Spleen (tissue), 11 donors: Measurements from ENCODE around the gene MAGEH1. TPM values are rescaled to one million over a fixed set of nuclear protein-coding genes. Genes with fewer than 3 reads are reported as not detected.

Experiments used
- DNase-seq: peaks from one replicate; pipeline ENCODE4 v3.0.0-alpha.2; 2020
- H3K27ac ChIP-seq, 8 donors: fragments of 200-600 bp; sonication (generic) in 7 of 8; 1 replicate in 4 of 8; 2 replicates in 4 of 8; pipeline versions ENCODE4 v1.5.0 to v1.8.0; 2016 to 2021; ENCODE audit warnings: inconsistent platforms in 4 of 8, mild to moderate bottlenecking in 4 of 8, moderate library complexity in 1 of 8
- H3K27me3 ChIP-seq, 7 donors: fragments of 200-600 bp; sonication (generic) in 6 of 7; replicated peaks in 1 of 7; 1 replicate in 4 of 7; 2 replicates in 3 of 7; pipeline versions ENCODE4 v1.5.0 to v1.8.0; 2016 to 2021; ENCODE audit warnings: inconsistent platforms in 3 of 7, mild to moderate bottlenecking in 1 of 7
- H3K36me3 ChIP-seq, 6 donors: fragments of 200-600 bp; sonication (generic) in 5 of 6; 1 replicate in 4 of 6; 2 replicates in 2 of 6; pipeline versions ENCODE4 v1.5.0 to v1.8.0; 2016 to 2021; ENCODE audit warnings: inconsistent platforms in 2 of 6
- H3K4me1 ChIP-seq, 6 donors: fragments of 200-600 bp; sonication (generic) in 5 of 6; 1 replicate in 3 of 6; 2 replicates in 3 of 6; pipeline versions ENCODE4 v1.5.0 to v1.8.0; 2016 to 2021; ENCODE audit warnings: inconsistent platforms in 3 of 6
- H3K4me3 ChIP-seq, 8 donors: fragments of 200-600 bp; sonication (generic) in 7 of 8; 1 replicate in 4 of 8; 2 replicates in 4 of 8; pipeline versions ENCODE4 v1.5.0 to v1.8.0; 2016 to 2021; ENCODE audit warnings: inconsistent platforms in 4 of 8, mild to moderate bottlenecking in 4 of 8, moderate library complexity in 2 of 8
- H3K9me3 ChIP-seq, 8 donors: fragments of 200-600 bp; sonication (generic) in 7 of 8; 1 replicate in 4 of 8; 2 replicates in 4 of 8; pipeline versions ENCODE4 v1.5.0 to v1.8.0; 2016 to 2021; ENCODE audit warnings: inconsistent platforms in 4 of 8
- POLR2A ChIP-seq, 3 donors: fragments of 450-650 bp; IDR thresholded peaks; one replicate each; pipeline ENCODE4 v1.5.1; 2017; ENCODE audit warnings: antibody characterized with exemption in 3 of 3, mild to moderate bottlenecking in 1 of 3
- POLR2AphosphoS5 ChIP-seq, 3 donors: sonication (generic); formaldehyde crosslinking; IDR thresholded peaks; one replicate each; pipeline ENCODE4 v1.5.1; 2017; ENCODE audit warnings: antibody characterized with exemption in 3 of 3
- WGBS, 5 donors: extraction: QIAGEN DNeasy Blood & Tissue Kit in 3 of 5; methylation state at CpG; one replicate each; pipeline versions ENCODE4 v1.1.5 to v1.1.7; 2013 to 2018; 5-methylcytosine and 5-hydroxymethylcytosine counted together
- intact Hi-C: fragments of 100-400 bp; cut with DNase I; formaldehyde crosslinking; loops from one replicate; pipeline ENCODE4 v1.15.0; 2023; ENCODE audit warnings: low total_unique reads
- polyA plus RNA-seq, 3 donors: library from polyadenylated mRNA; stranded (reverse); fragments of 200-250 nt; gene quantifications; one replicate each; pipeline ENCODE4 v1.2.1, GENCODE V29; 2013
- total RNA-seq, 7 donors: library from RNA; depleted of rRNA in 3 of 7; stranded (reverse); fragments of >200 nt in 3 of 7; fragmentation: NEBNext Ultra II Directional in 4 of 7; extraction: Animal tissue kit (Norgen Biotek cat#: 25700) in 4 of 7; gene quantifications; one replicate each; pipeline versions ENCODE4 v1.1.0 to v1.2.1, GENCODE V29; 2016 to 2021
- TF ChIP-seq, protein P1 (sequence below), 11 experiments: fragments of 200-600 bp in 7 of 11; fragments of 450-650 bp in 4 of 11; sonication (generic) in 4 of 11; IDR thresholded peaks in 8 of 11; conservative IDR thresholded peaks in 3 of 11; 1 replicate in 7 of 11; 2 replicates in 4 of 11; pipeline versions ENCODE4 v1.4.0 to v1.8.0; 2016 to 2021; ENCODE audit warnings: antibody characterized with exemption in 11 of 11, inconsistent platforms in 4 of 11, mild to moderate bottlenecking in 1 of 11
- donor health status: healthy with polysubstance abuse.
- donor health status: DM: no; HTN: no; CAD: no; lungs with moderate emphysema.
- donor health status: DM: no; HTN: no; CAD: no.
- donor health status: Bipolar disorder and iron deficiency.
- donor health status: healthy.
- donor health status: DM: no; HTN: no; CAD: no.
- donor health status: DM: yes; HTN: yes; CAD: no.

Gene MAGEH1
- total and polyA plus RNA-seq, 10 donors, result 13.4 to 29.1 (median 23.0) TPM

DNA sequence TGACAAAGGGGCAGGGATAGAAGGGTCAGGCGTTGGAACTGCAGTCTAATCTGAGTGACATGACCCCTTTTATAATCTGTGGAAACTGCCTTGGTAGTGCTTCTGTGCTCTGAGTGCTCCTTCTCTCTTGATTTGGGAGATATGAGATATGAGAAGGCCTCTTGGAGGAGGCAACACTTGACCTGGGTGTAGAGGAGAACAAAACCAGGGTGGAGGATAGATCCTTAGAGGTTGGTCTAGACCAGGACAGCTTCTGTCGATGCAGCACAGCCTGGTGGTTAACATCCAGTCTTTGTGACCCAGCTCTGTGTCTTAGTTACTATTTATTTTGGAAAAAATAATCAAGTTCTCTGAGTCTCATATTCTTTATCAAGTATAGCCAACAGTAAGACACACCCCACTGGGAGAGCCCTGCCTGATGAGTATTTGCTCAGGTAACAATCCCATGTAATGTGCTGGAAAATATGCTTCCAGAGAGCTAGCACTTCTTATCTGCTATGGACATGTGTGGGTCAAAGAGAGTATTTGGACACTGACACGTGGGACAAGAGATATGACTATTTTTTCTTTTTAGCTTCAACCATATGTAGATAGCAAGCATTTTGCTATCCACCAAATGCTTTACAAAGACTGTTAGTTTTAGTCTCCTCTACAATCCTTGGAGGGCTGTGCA is 28.6 kb downstream of the MAGEH1 start:
- 58 to 93% (median 81%) methylated on average over 3 of the region's 3 CpGs for WGBS, 5 donors
- no peak overlapping the region for H3K4me3 ChIP-seq
- no peaks in the 10 kb centered on the region for H3K36me3 ChIP-seq
- DNase-seq, result no peak
- H3K27me3 ChIP-seq, result no peaks in the 10 kb centered on the region
- intact Hi-C loops, result no loop called here
- H3K4me1 ChIP-seq, result no peaks in the 10 kb centered on the region
- TF ChIP-seq, protein P1, sequence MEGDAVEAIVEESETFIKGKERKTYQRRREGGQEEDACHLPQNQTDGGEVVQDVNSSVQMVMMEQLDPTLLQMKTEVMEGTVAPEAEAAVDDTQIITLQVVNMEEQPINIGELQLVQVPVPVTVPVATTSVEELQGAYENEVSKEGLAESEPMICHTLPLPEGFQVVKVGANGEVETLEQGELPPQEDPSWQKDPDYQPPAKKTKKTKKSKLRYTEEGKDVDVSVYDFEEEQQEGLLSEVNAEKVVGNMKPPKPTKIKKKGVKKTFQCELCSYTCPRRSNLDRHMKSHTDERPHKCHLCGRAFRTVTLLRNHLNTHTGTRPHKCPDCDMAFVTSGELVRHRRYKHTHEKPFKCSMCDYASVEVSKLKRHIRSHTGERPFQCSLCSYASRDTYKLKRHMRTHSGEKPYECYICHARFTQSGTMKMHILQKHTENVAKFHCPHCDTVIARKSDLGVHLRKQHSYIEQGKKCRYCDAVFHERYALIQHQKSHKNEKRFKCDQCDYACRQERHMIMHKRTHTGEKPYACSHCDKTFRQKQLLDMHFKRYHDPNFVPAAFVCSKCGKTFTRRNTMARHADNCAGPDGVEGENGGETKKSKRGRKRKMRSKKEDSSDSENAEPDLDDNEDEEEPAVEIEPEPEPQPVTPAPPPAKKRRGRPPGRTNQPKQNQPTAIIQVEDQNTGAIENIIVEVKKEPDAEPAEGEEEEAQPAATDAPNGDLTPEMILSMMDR (IDR thresholded peaks at IDR 0.05 in 8 of 11, conservative IDR thresholded peaks at IDR 0.05 in 3 of 11), result no peak
- TF ChIP-seq POLR2AphosphoS5 (IDR thresholded peaks at IDR 0.05) (no peak), POLR2A (IDR thresholded peaks at IDR 0.05) (no peak)
- H3K9me3 ChIP-seq, result no peaks in the 10 kb centered on the region
- no peak overlapping the region for H3K27ac ChIP-seq

DNA sequence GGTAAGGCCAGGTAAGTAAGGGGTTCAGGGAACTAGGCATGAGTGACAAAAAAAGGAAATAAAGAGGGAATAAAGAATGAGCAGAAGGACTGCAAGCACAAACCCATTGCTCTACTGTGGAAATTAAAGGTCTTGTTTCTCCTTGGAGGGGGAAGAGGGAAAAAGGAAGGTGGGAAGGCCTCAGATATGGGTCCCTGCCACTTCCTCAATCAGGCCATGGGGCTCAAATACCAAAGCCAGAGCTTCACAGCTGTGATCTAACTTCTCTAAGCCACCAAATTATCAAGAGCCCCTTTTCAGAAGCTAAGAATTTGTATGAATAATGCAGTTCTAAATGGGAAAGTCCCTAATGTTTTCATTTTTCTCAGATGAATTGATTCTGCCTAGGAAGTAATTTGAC is 33.0 kb downstream of the MAGEH1 start:
- peaks cover 0 to 13% (median 4%) of the 10 kb centered on the region in 6 donors for H3K4me1 ChIP-seq
- H3K4me3 ChIP-seq, result no peak overlapping the region
- H3K27ac ChIP-seq, result no peak overlapping the region
- H3K27me3 ChIP-seq, result no peaks in the 10 kb centered on the region
- intact Hi-C loops, result no loop called here
- DNase-seq, result no peak
- no peak for TF ChIP-seq POLR2AphosphoS5 (IDR thresholded peaks at IDR 0.05)
- no peak for TF ChIP-seq POLR2A (IDR thresholded peaks at IDR 0.05)
- no peaks in the 10 kb centered on the region for H3K36me3 ChIP-seq
- H3K9me3 ChIP-seq, result no peaks in the 10 kb centered on the region

DNA sequence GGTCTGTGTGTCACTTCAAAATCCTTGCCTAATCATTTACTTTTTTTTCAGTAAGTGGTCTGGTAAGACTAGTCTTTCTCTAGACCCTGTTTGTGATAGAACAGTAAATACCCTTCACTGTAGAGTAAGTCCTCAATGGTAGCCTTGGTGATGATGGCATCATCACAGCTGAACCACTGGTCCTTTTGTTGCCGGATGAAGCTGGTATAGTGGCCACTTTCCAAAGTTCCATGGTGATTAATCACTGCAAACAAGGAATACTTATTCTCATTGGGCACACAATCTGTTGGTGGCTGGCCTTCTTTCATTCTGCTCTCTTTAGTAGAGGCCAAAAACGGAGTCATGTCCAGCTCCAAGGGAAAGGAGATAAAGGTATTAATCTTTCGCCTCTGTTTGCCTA is 34.8 kb downstream of the MAGEH1 start:
- intact Hi-C loops, result no loop called here
- WGBS, 5 donors, result 76 to 97% (median 93%) methylated on average over 3 of the region's 3 CpGs
- no peaks in the 10 kb centered on the region for H3K27me3 ChIP-seq
- H3K27ac ChIP-seq, result no peak overlapping the region
- H3K36me3 ChIP-seq, result no peaks in the 10 kb centered on the region
- no peak for DNase-seq
- TF ChIP-seq POLR2AphosphoS5 (IDR thresholded peaks at IDR 0.05), result no peak
- TF ChIP-seq, protein P1 (IDR thresholded peaks at IDR 0.05 in 8 of 11, conservative IDR thresholded peaks at IDR 0.05 in 3 of 11), result no peak
- TF ChIP-seq POLR2A (IDR thresholded peaks at IDR 0.05), result no peak
- H3K9me3 ChIP-seq, result no peaks in the 10 kb centered on the region
- no peak overlapping the region for H3K4me3 ChIP-seq
- H3K4me1 ChIP-seq, result peaks cover 0 to 18% (median 7%) of the 10 kb centered on the region in 6 donors

GRCh38 chrX:55487143-55487542 is 35.2 kb downstream of the MAGEH1 start:
- no peak for DNase-seq
- intact Hi-C loops, result no loop called here
- no peaks in the 10 kb centered on the region for H3K27me3 ChIP-seq
- H3K36me3 ChIP-seq, result no peaks in the 10 kb centered on the region
- TF ChIP-seq, protein P1 (IDR thresholded peaks at IDR 0.05 in 8 of 11, conservative IDR thresholded peaks at IDR 0.05 in 3 of 11), result no peak
- TF ChIP-seq POLR2A (IDR thresholded peaks at IDR 0.05) (no peak), POLR2AphosphoS5 (IDR thresholded peaks at IDR 0.05) (no peak)
- no peak overlapping the region for H3K27ac ChIP-seq
- H3K4me1 ChIP-seq, result peaks cover 0 to 18% (median 7%) of the 10 kb centered on the region in 6 donors
- no peaks in the 10 kb centered on the region for H3K9me3 ChIP-seq
- WGBS, 5 donors, result 86 to 100% (median 93%) methylated on average over 1 to 2 of the region's 2 CpGs
- no peak overlapping the region for H3K4me3 ChIP-seq
